ENCODE measurements around the gene LAMA2. TPM values are rescaled to one million over a fixed set of nuclear protein-coding genes. Genes with fewer than 3 reads are reported as not detected.

The LAMA2 gene
- polyA plus RNA-seq (2012; ENCODE audit: insufficient read length, low read depth) = 1.6 TPM

GRCh38 chr6:128882991-128883611 is at the start of gene LAMA2:
Gene LAMA2, plus strand, starts transcription at chr6:128883138. Its CDS starts 108 bp downstream, at chr6:128883246.
- TF ChIP-seq FOXP2 (optimal IDR thresholded peaks at IDR 0.05; ENCODE audit: borderline replicate concordance, extremely low read depth, extremely low read length, insufficient read depth) = no peak
- TF ChIP-seq POLR2AphosphoS5 (IDR thresholded peaks at IDR 0.05; ENCODE audit: low read depth, low read length) = no peak
- TF ChIP-seq SIN3A (IDR thresholded peaks at IDR 0.05; ENCODE audit: borderline replicate concordance, insufficient read depth, low read length) = no peak
- no peak for TF ChIP-seq REST (IDR thresholded peaks at IDR 0.05; ENCODE audit: insufficient read depth in 1 of 2, low read depth in 2 of 2, low read length in 2 of 2)
- no peak for TF ChIP-seq TAF1 (IDR thresholded peaks at IDR 0.05; ENCODE audit: borderline replicate concordance, insufficient read depth, low read length)

GRCh38 chr6:128836761-128837160 is 46.2 kb upstream of the LAMA2 start:
- TF ChIP-seq POLR2AphosphoS5 (IDR thresholded peaks at IDR 0.05; ENCODE audit: low read depth, low read length) (no peak), FOXP2 (optimal IDR thresholded peaks at IDR 0.05; ENCODE audit: borderline replicate concordance, extremely low read depth, extremely low read length, insufficient read depth) (no peak), TAF1 (IDR thresholded peaks at IDR 0.05; ENCODE audit: borderline replicate concordance, insufficient read depth, low read length) (no peak), REST (IDR thresholded peaks at IDR 0.05; ENCODE audit: insufficient read depth in 1 of 2, low read depth in 2 of 2, low read length in 2 of 2) (no peak), SIN3A (IDR thresholded peaks at IDR 0.05; ENCODE audit: borderline replicate concordance, insufficient read depth, low read length) (no peak)

- TF ChIP-seq POLR2AphosphoS5 (IDR thresholded peaks at IDR 0.05; ENCODE audit: low read depth, low read length) (no peak), TAF1 (IDR thresholded peaks at IDR 0.05; ENCODE audit: borderline replicate concordance, insufficient read depth, low read length) (no peak), FOXP2 (optimal IDR thresholded peaks at IDR 0.05; ENCODE audit: borderline replicate concordance, extremely low read depth, extremely low read length, insufficient read depth) (no peak), SIN3A (IDR thresholded peaks at IDR 0.05; ENCODE audit: borderline replicate concordance, insufficient read depth, low read length) (no peak), REST (IDR thresholded peaks at IDR 0.05; ENCODE audit: insufficient read depth in 1 of 2, low read depth in 2 of 2, low read length in 2 of 2) (no peak)
These were observed 41.4 kb upstream of the LAMA2 start for GRCh38 chr6:128841518-128841917.

- TF ChIP-seq FOXP2 (optimal IDR thresholded peaks at IDR 0.05; ENCODE audit: borderline replicate concordance, extremely low read depth, extremely low read length, insufficient read depth) = no peak
- TF ChIP-seq POLR2AphosphoS5 (IDR thresholded peaks at IDR 0.05; ENCODE audit: low read depth, low read length) = no peak
- TF ChIP-seq SIN3A (IDR thresholded peaks at IDR 0.05; ENCODE audit: borderline replicate concordance, insufficient read depth, low read length) = no peak
- no peak for TF ChIP-seq TAF1 (IDR thresholded peaks at IDR 0.05; ENCODE audit: borderline replicate concordance, insufficient read depth, low read length)
- TF ChIP-seq REST (IDR thresholded peaks at IDR 0.05; ENCODE audit: insufficient read depth in 1 of 2, low read depth in 2 of 2, low read length in 2 of 2) = no peak
These were observed 38.3 kb upstream of the LAMA2 start for GRCh38 chr6:128844598-128844997.

Data from PFSK-1 (cell line).